Measurements from ENCODE around the gene FATE1. TPM values are rescaled to one million over a fixed set of nuclear protein-coding genes. Genes with fewer than 3 reads are reported as not detected.

Gene FATE1
- total RNA-seq (not detected), total RNA-seq (0 to 0.24 (median 0) reads per million in 172 experiments)
- polyA plus RNA-seq (2013, experiment 1 of 2) = not detected
- polyA plus RNA-seq (2013, experiment 2 of 2) = not detected

DNA sequence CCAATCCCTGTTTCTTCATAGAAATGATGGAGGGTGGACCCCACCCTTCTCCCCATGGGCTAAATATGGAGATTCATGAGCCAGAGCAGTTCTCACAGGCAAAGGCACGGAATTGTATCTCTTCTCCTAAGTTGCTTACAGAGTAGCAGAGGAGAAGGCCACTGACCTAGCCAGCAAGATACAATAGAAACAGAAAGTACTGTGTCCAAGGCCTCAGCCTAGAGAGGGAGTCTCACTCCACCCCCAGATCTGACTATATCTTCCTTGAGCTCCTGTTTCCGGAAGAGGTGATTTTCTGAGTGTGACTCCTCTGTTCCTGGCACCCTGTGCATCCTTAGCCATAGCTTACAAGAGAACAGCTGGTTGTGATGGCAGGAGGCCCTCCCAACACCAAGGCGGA is at the start of gene FATE1:
Gene FATE1, plus strand, starts transcription at position 284 of the 400 bp plus-strand sequence. Its CDS starts 85 bp downstream, at position 369.
- Histone ChIP-seq H3K27me3 (ENCODE audit: control insufficient read depth in 1 of 2, insufficient read depth in 2 of 2, low read length in 2 of 2) (no peaks in the 10 kb centered on the region), H3K27ac (ENCODE audit: low read depth in 1 of 2, low read length in 2 of 2) (no peak within 1 kb of the TSS), H3K9me3 (ENCODE audit: control insufficient read depth in 1 of 2, insufficient read depth in 1 of 2, low read length in 2 of 2) (no peaks in the 10 kb centered on the region), H3K36me3 (ENCODE audit: insufficient read depth, low read length) (no peaks in the 10 kb centered on the region), H3K4me3 (ENCODE audit: low read length) (no peak within 1 kb of the TSS), H3K4me1 (ENCODE audit: insufficient read depth, low read length) (no peaks in the 10 kb centered on the region)
- DNase-seq (no peak), ATAC-seq (ENCODE audit: poor library complexity) (no peak)
- H3K4me1 Mint-ChIP-seq (ENCODE audit: low read depth) = no peaks in the 10 kb centered on the region
- peaks cover 9% of the 10 kb centered on the region for H3K27me3 Mint-ChIP-seq
- ChIA-PET POLR2A (no interaction called here), CTCF (no interaction called here)
- no peak within 1 kb of the TSS for H3K4me3 Mint-ChIP-seq
- no peaks in the 10 kb centered on the region for H3K36me3 Mint-ChIP-seq (ENCODE audit: low read depth)
- H3K9me3 Mint-ChIP-seq = no peaks in the 10 kb centered on the region
- H3K27ac Mint-ChIP-seq = no peak within 1 kb of the TSS
- TF ChIP-seq, protein P1, sequence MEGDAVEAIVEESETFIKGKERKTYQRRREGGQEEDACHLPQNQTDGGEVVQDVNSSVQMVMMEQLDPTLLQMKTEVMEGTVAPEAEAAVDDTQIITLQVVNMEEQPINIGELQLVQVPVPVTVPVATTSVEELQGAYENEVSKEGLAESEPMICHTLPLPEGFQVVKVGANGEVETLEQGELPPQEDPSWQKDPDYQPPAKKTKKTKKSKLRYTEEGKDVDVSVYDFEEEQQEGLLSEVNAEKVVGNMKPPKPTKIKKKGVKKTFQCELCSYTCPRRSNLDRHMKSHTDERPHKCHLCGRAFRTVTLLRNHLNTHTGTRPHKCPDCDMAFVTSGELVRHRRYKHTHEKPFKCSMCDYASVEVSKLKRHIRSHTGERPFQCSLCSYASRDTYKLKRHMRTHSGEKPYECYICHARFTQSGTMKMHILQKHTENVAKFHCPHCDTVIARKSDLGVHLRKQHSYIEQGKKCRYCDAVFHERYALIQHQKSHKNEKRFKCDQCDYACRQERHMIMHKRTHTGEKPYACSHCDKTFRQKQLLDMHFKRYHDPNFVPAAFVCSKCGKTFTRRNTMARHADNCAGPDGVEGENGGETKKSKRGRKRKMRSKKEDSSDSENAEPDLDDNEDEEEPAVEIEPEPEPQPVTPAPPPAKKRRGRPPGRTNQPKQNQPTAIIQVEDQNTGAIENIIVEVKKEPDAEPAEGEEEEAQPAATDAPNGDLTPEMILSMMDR (IDR thresholded peaks at IDR 0.05) = no peak
- intact Hi-C loops (cut with DNase I, micrococcal nuclease) = no loop called here

- Mint-ChIP-seq H3K36me3 (ENCODE audit: low read depth) (no peaks in the 10 kb centered on the region), H3K4me3 (no peak overlapping the region), H3K27ac (no peak overlapping the region), H3K27me3 (no peaks in the 10 kb centered on the region), H3K9me3 (no peaks in the 10 kb centered on the region), H3K4me1 (ENCODE audit: low read depth) (no peaks in the 10 kb centered on the region)
- TF ChIP-seq, protein P1 (IDR thresholded peaks at IDR 0.05) = no peak
- ChIA-PET CTCF (no interaction called here), POLR2A (no interaction called here)
- H3K27ac ChIP-seq (ENCODE audit: low read depth in 1 of 2, low read length in 2 of 2) = no peak overlapping the region
- intact Hi-C loops (cut with DNase I, micrococcal nuclease) = no loop called here
- ATAC-seq (ENCODE audit: poor library complexity) = no peak
- H3K9me3 ChIP-seq (ENCODE audit: control insufficient read depth in 1 of 2, insufficient read depth in 1 of 2, low read length in 2 of 2) = no peaks in the 10 kb centered on the region
- DNase-seq = no peak
- no peak overlapping the region for H3K4me3 ChIP-seq (ENCODE audit: low read length)
- H3K27me3 ChIP-seq (ENCODE audit: control insufficient read depth in 1 of 2, insufficient read depth in 2 of 2, low read length in 2 of 2) = no peaks in the 10 kb centered on the region
- no peaks in the 10 kb centered on the region for H3K4me1 ChIP-seq (ENCODE audit: insufficient read depth, low read length)
- no peaks in the 10 kb centered on the region for H3K36me3 ChIP-seq (ENCODE audit: insufficient read depth, low read length)
Measured at GRCh38 chrX:151675121-151675746, 40.6 kb upstream of the FATE1 start.

- Mint-ChIP-seq H3K9me3 (no peaks in the 10 kb centered on the region), H3K27me3 (peaks cover 4% of the 10 kb centered on the region), H3K4me3 (no peak overlapping the region), H3K4me1 (ENCODE audit: low read depth) (no peaks in the 10 kb centered on the region), H3K27ac (no peak overlapping the region), H3K36me3 (ENCODE audit: low read depth) (no peaks in the 10 kb centered on the region)
- Histone ChIP-seq H3K4me3 (ENCODE audit: low read length) (no peak overlapping the region), H3K27me3 (ENCODE audit: control insufficient read depth in 1 of 2, insufficient read depth in 2 of 2, low read length in 2 of 2) (no peaks in the 10 kb centered on the region), H3K9me3 (ENCODE audit: control insufficient read depth in 1 of 2, insufficient read depth in 1 of 2, low read length in 2 of 2) (no peaks in the 10 kb centered on the region), H3K27ac (ENCODE audit: low read depth in 1 of 2, low read length in 2 of 2) (no peak overlapping the region), H3K36me3 (ENCODE audit: insufficient read depth, low read length) (no peaks in the 10 kb centered on the region), H3K4me1 (ENCODE audit: insufficient read depth, low read length) (no peaks in the 10 kb centered on the region)
- intact Hi-C loops (cut with DNase I, micrococcal nuclease) = no loop called here
- CTCF ChIA-PET = no interaction called here
- DNase-seq (no peak), ATAC-seq (ENCODE audit: poor library complexity) (no peak)
- POLR2A ChIA-PET = no interaction called here
- TF ChIP-seq, protein P1 (IDR thresholded peaks at IDR 0.05) = no peak
Measured at GRCh38 chrX:151676196-151676595, 39.6 kb upstream of the FATE1 start.

All from CD4-positive, alpha-beta T cell (primary cell).